SH-SY5Y (cell line): Measurements from ENCODE around the gene PRDM7.

ENCODE experiments used
- GATA2 ChIP-seq: IDR thresholded peaks from 2 replicates; pipeline ENCODE4 v1.6.1; 2011; ENCODE audit warnings: mild to moderate bottlenecking, low read depth, low read length
- GATA3 ChIP-seq: IDR thresholded peaks from 2 replicates; pipeline ENCODE4 v1.6.1; 2011; ENCODE audit warnings: low read depth, mild to moderate bottlenecking, low read length, moderate library complexity

DNA sequence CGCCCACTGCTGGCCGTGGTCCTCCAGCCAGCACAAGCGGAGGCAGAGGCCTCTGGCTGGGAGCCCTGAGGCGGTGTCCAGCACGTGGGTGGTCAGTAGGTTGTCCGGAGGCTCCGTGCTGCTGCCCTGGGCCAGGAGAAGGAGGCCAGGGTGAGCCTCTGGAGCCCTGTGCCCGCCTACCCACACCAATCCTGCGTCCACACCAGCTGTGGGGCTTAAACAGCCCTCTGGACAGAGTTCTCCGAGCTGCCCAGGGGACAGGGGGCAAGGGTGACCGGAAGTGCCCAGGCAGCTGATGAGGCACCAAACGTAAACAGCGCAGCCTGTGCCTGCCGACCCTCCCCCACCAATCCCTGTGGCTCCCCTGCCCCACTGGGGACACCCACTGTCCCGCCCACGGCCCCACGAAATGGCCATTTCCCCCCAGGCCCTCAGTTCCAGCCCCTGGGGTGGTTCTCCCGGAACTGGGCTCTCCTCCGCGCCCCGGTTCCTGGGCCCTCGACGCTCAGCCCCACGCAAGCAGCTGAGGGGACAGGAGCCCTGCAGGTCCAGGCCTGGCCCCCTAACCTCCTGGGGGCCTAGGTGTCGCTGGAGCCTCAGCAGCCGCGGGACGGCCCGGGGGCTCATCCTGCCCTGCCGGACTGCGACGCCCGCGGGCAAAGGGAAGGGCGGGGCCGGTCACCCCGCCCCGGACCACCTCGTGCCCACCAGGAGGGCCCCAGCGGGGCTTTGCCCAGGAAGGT, 30.0 kb downstream of the PRDM7 start:
- no peak for TF ChIP-seq GATA2
- no peak for TF ChIP-seq GATA3
